BE2C (cell line): ENCODE measurements around the gene FLG2.

Experiments
- DNase-seq: peaks from one replicate; pipeline ENCODE4 v3.0.0-alpha.2; 2020
- H3K27me3 ChIP-seq: fragments of 250-450 bp; sonication (Bioruptor Pico); 2 replicates; pipeline ENCODE4 v1.5.1; 2020; ENCODE audit warnings: mild to moderate bottlenecking
- H3K36me3 ChIP-seq: fragments of 250-450 bp; sonication (Bioruptor Pico); 2 replicates; pipeline ENCODE4 v1.5.1; 2020; ENCODE audit warnings: mild to moderate bottlenecking
- H3K4me1 ChIP-seq: fragments of 250-450 bp; sonication (Bioruptor Pico); 2 replicates; pipeline ENCODE4 v1.5.1; 2020
- H3K4me3 ChIP-seq: 2 replicates; pipeline ENCODE4 v1.5.1; 2011; ENCODE audit warnings: low read depth, low read length
- H3K9me3 ChIP-seq: fragments of 250-450 bp; sonication (Bioruptor Pico); 2 replicates; pipeline ENCODE4 v1.5.1; 2020
- CTCF ChIP-seq: IDR thresholded peaks from 2 replicates; pipeline ENCODE4 v1.5.1; 2012; ENCODE audit warnings: mild to moderate bottlenecking, low read depth, low read length

FLG2 gene

GRCh38 chr1:152356736-152357135 is 3.1 kb downstream of the FLG2 start:
- no peak overlapping the region for H3K4me3 ChIP-seq
- H3K9me3 ChIP-seq: no peaks in the 10 kb centered on the region
- DNase-seq: no peak
- no peaks in the 10 kb centered on the region for H3K27me3 ChIP-seq
- no peaks in the 10 kb centered on the region for H3K4me1 ChIP-seq
- no peaks in the 10 kb centered on the region for H3K36me3 ChIP-seq
- no peak for TF ChIP-seq CTCF

- H3K27me3 ChIP-seq: no peaks in the 10 kb centered on the region
- H3K4me3 ChIP-seq: no peak overlapping the region
- H3K9me3 ChIP-seq: no peaks in the 10 kb centered on the region
- H3K4me1 ChIP-seq: no peaks in the 10 kb centered on the region
- H3K36me3 ChIP-seq: no peaks in the 10 kb centered on the region
- DNase-seq: no peak
- no peak for TF ChIP-seq CTCF
Measured at GRCh38 chr1:152349611-152350010, 10.2 kb downstream of the FLG2 start.

GRCh38 chr1:152348447-152348846 is 11.4 kb downstream of the FLG2 start:
- H3K36me3 ChIP-seq: no peaks in the 10 kb centered on the region
- no peaks in the 10 kb centered on the region for H3K27me3 ChIP-seq
- no peaks in the 10 kb centered on the region for H3K9me3 ChIP-seq
- no peak overlapping the region for H3K4me3 ChIP-seq
- TF ChIP-seq CTCF: peak; percentile 43
- no peak for DNase-seq
- H3K4me1 ChIP-seq: no peaks in the 10 kb centered on the region

GRCh38 chr1:152347116-152347728 is 12.6 kb downstream of the FLG2 start:
- Histone ChIP-seq H3K4me1 (no peaks in the 10 kb centered on the region), H3K36me3 (no peaks in the 10 kb centered on the region), H3K9me3 (no peaks in the 10 kb centered on the region), H3K27me3 (no peaks in the 10 kb centered on the region), H3K4me3 (no peak overlapping the region)
- peak; percentile 97 for TF ChIP-seq CTCF
- peak; percentile 51 for DNase-seq

- Histone ChIP-seq H3K36me3 (no peaks in the 10 kb centered on the region), H3K9me3 (no peaks in the 10 kb centered on the region), H3K4me3 (no peak overlapping the region), H3K4me1 (no peaks in the 10 kb centered on the region), H3K27me3 (no peaks in the 10 kb centered on the region)
- DNase-seq: no peak
- no peak for TF ChIP-seq CTCF
Measured at GRCh38 chr1:152344438-152344837, 15.4 kb downstream of the FLG2 start.

- no peak overlapping the region for H3K4me3 ChIP-seq
- H3K27me3 ChIP-seq: no peaks in the 10 kb centered on the region
- no peaks in the 10 kb centered on the region for H3K4me1 ChIP-seq
- no peaks in the 10 kb centered on the region for H3K36me3 ChIP-seq
- no peaks in the 10 kb centered on the region for H3K9me3 ChIP-seq
- TF ChIP-seq CTCF: no peak
- DNase-seq: no peak
Measured at GRCh38 chr1:152343006-152343405, 16.8 kb downstream of the FLG2 start.
